Stimulated activated CD8-positive, alpha-beta memory T cell treated with anti-CD3 and anti-CD28 coated beads, Interleukin-7, amount 100 ng/mL, for 24 hours (primary cell): ENCODE results near the gene NEURL3.

Experiments used
- DNase-seq: peaks from one replicate; pipeline ENCODE4 v3.0.0-alpha.2; 2020; ENCODE audit warnings: low read depth

NEURL3 gene

GRCh38 chr2:96539215-96539920, 34.2 kb upstream of the NEURL3 start:
- no peak for DNase-seq

GRCh38 chr2:96538487-96539214, 33.5 kb upstream of the NEURL3 start:
- peak; percentile 88 for DNase-seq

GRCh38 chr2:96537734-96538486, 32.8 kb upstream of the NEURL3 start:
- DNase-seq: no peak

GRCh38 chr2:96537066-96537733, 32.0 kb upstream of the NEURL3 start:
- peak; percentile 68 for DNase-seq

GRCh38 chr2:96536445-96537065, 31.4 kb upstream of the NEURL3 start, which contains the start of gene ARID5A:
TSS of gene ARID5A (plus strand) at chr2:96536752. CDS start at chr2:96536827, 75 bp downstream.
- DNase-seq: peak; percentile 85

GRCh38 chr2:96535331-96535730, 30.2 kb upstream of the NEURL3 start:
- DNase-seq: no peak

- DNase-seq: no peak
Measured at GRCh38 chr2:96534701-96535181, 29.6 kb upstream of the NEURL3 start.

GRCh38 chr2:96534141-96534540, 29.0 kb upstream of the NEURL3 start:
- no peak for DNase-seq

- no peak for DNase-seq
Measured at GRCh38 chr2:96533292-96534073, 28.3 kb upstream of the NEURL3 start.

GRCh38 chr2:96532641-96533291, 27.6 kb upstream of the NEURL3 start:
- DNase-seq: no peak

GRCh38 chr2:96531872-96532505, 26.8 kb upstream of the NEURL3 start:
- peak; percentile 65 for DNase-seq

GRCh38 chr2:96531366-96531765, 26.2 kb upstream of the NEURL3 start:
- DNase-seq: no peak

- no peak for DNase-seq
Measured at GRCh38 chr2:96530474-96531357, 25.6 kb upstream of the NEURL3 start.

GRCh38 chr2:96530144-96530430, 24.9 kb upstream of the NEURL3 start:
- DNase-seq: no peak

GRCh38 chr2:96529376-96530143, 24.4 kb upstream of the NEURL3 start:
- no peak for DNase-seq

- no peak for DNase-seq
Measured at GRCh38 chr2:96528700-96529375, 23.7 kb upstream of the NEURL3 start.

GRCh38 chr2:96528006-96528699, 23.0 kb upstream of the NEURL3 start:
- DNase-seq: no peak
